D721Med (cell line): ENCODE data around the gene DCDC2C.
"Not testable (repeated sequence)": the region's sequence is repeated elsewhere in the genome, so short reads cannot be mapped to it uniquely, and the experiment has no call there.

Experiments
- DNase-seq: peaks from one replicate; pipeline ENCODE4 v3.0.0; 2011; ENCODE audit warnings: low spot score; ENCODE audit not compliant: insufficient read length
- FAIRE-seq: peaks from 2 replicates; lab custom pipeline; 2011; peaks lifted over from hg19 to GRCh38; lab: Jason Lieb, UNC
- CTCF ChIP-seq: IDR thresholded peaks from 2 replicates; pipeline ENCODE4 v1.5.1; 2012; ENCODE audit warnings: mild to moderate bottlenecking, control low read depth; ENCODE audit not compliant: insufficient read depth; ENCODE audit errors: missing control alignments

The DCDC2C gene

GRCh38 chr2:3659447-3660432 lies 43.6 kb upstream of the DCDC2C start:
- DNase-seq: peak; percentile 85
- FAIRE-seq: no peak
- TF ChIP-seq CTCF: no peak

- not testable (repeated sequence) for DNase-seq, FAIRE-seq
Measured at GRCh38 chr2:3660640-3661039, 42.7 kb upstream of the DCDC2C start.

GRCh38 chr2:3661149-3661660 lies 42.2 kb upstream of the DCDC2C start:
- no peak for FAIRE-seq
- DNase-seq: no peak
- no peak for TF ChIP-seq CTCF

GRCh38 chr2:3662239-3662638 lies 41.1 kb upstream of the DCDC2C start:
- DNase-seq (no peak), FAIRE-seq (no peak)
- TF ChIP-seq CTCF: no peak

GRCh38 chr2:3664118-3664517 lies 39.3 kb upstream of the DCDC2C start:
- DNase-seq (no peak), FAIRE-seq (no peak)
- no peak for TF ChIP-seq CTCF

GRCh38 chr2:3664925-3665324 lies 38.5 kb upstream of the DCDC2C start:
- DNase-seq: no peak
- no peak for TF ChIP-seq CTCF
- no peak for FAIRE-seq

GRCh38 chr2:3665886-3666612 lies 37.3 kb upstream of the DCDC2C start:
- FAIRE-seq: no peak
- TF ChIP-seq CTCF: no peak
- DNase-seq: no peak
